Measurements from ENCODE around the gene SLC66A2. TPM values are rescaled to one million over a fixed set of nuclear protein-coding genes. Genes with fewer than 3 reads are reported as not detected.
"Not testable (repeated sequence)": the region's sequence is repeated elsewhere in the genome, so short reads cannot be mapped to it uniquely, and the experiment has no call there.

Gene SLC66A2
- polyA plus RNA-seq, 1 donor, result 16.2 TPM

- H3K36me3 ChIP-seq (ENCODE audit: control insufficient read depth, insufficient read depth, low read length); H3K4me3 ChIP-seq (ENCODE audit: low read length); H3K27ac ChIP-seq (ENCODE audit: low read length); DNase-seq; H3K4me1 ChIP-seq (ENCODE audit: control insufficient read depth, insufficient read depth, low read length); H3K27me3 ChIP-seq (ENCODE audit: control insufficient read depth, insufficient read depth, low read length): not testable (repeated sequence)
- WGBS (ENCODE audit: insufficient coverage, low lambda C conversion rate), result no CpG with 5 or more reads among the region's 4 CpGs
- H3K9me3 ChIP-seq (ENCODE audit: control insufficient read depth, low read depth, low read length), result peaks cover 26% of the 10 kb centered on the region
These were observed 86.5 kb downstream of the SLC66A2 start for GRCh38 chr18:79864955-79865354.

- H3K9me3 ChIP-seq (ENCODE audit: control insufficient read depth, low read depth, low read length), result peaks cover 20% of the 10 kb centered on the region
- WGBS (ENCODE audit: insufficient coverage, low lambda C conversion rate), result no CpG with 5 or more reads among the region's 74 CpGs
- no peak overlapping the region for H3K27ac ChIP-seq (ENCODE audit: low read length)
- no peaks in the 10 kb centered on the region for H3K4me1 ChIP-seq (ENCODE audit: control insufficient read depth, insufficient read depth, low read length)
- DNase-seq, result no peak
- no peak overlapping the region for H3K4me3 ChIP-seq (ENCODE audit: low read length)
- H3K36me3 ChIP-seq (ENCODE audit: control insufficient read depth, insufficient read depth, low read length), result no peaks in the 10 kb centered on the region
- peaks cover 4% of the 10 kb centered on the region for H3K27me3 ChIP-seq (ENCODE audit: control insufficient read depth, insufficient read depth, low read length)
These were observed 87.3 kb downstream of the SLC66A2 start for GRCh38 chr18:79864006-79864725.

DNA sequence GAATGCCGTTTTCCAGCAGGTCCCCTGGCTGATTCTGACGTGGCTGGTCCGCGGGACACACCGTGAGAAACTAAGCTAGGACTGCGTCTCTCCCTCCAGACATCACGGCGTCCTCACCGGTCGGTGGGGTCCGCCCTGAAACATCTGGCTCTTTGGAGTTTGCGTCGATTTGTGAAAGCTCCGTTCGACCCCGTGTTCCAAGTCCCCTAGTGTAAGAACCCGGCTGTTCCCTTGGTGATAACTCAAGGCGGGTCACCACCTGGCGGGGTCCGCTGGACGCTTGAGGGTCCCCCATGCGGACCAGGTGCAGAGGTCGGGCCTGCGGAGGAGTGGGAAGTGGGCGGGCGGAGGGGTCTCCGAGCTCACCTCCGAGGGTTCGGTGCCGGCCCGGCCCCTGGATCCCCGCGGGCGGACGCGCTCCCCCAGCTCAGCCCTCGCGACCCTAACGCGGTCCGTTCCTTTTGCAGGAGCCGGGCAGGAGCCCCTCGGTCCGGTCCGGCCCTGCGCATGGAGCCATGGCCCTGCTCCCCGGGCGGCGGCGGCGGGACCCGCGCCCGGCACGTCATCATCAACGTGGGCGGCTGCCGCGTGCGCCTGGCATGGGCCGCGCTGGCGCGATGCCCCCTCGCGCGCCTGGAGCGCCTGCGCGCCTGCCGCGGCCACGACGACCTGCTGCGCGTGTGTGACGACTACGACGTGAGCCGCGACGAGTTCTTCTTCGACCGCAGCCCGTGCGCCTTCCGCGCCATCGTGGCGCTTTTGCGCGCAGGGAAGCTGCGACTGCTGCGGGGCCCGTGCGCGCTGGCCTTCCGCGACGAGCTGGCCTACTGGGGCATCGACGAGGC lies 88.1 kb downstream of the SLC66A2 start:
- WGBS (ENCODE audit: insufficient coverage, low lambda C conversion rate), result 93% methylated on average over 3 of the region's 102 CpGs
- DNase-seq, result no peak

GRCh38 chr18:79862562-79862961 lies 88.9 kb downstream of the SLC66A2 start:
- H3K27me3 ChIP-seq (ENCODE audit: control insufficient read depth, insufficient read depth, low read length), result peaks cover 4% of the 10 kb centered on the region
- no peaks in the 10 kb centered on the region for H3K4me1 ChIP-seq (ENCODE audit: control insufficient read depth, insufficient read depth, low read length)
- H3K9me3 ChIP-seq (ENCODE audit: control insufficient read depth, low read depth, low read length), result peaks cover 9% of the 10 kb centered on the region
- no peak overlapping the region for H3K27ac ChIP-seq (ENCODE audit: low read length)
- WGBS (ENCODE audit: insufficient coverage, low lambda C conversion rate), result 100% methylated on average over 2 of the region's 15 CpGs
- no peak overlapping the region for H3K4me3 ChIP-seq (ENCODE audit: low read length)
- H3K36me3 ChIP-seq (ENCODE audit: control insufficient read depth, insufficient read depth, low read length), result no peaks in the 10 kb centered on the region
- no peak for DNase-seq

More for the DNA sequence above, 88.1 kb downstream of the SLC66A2 start:
- no peak overlapping the region for H3K4me3 ChIP-seq (ENCODE audit: low read length)
- no peaks in the 10 kb centered on the region for H3K36me3 ChIP-seq (ENCODE audit: control insufficient read depth, insufficient read depth, low read length)
- H3K27ac ChIP-seq (ENCODE audit: low read length), result no peak overlapping the region
- H3K4me1 ChIP-seq (ENCODE audit: control insufficient read depth, insufficient read depth, low read length), result no peaks in the 10 kb centered on the region
- peaks cover 16% of the 10 kb centered on the region for H3K9me3 ChIP-seq (ENCODE audit: control insufficient read depth, low read depth, low read length)
- H3K27me3 ChIP-seq (ENCODE audit: control insufficient read depth, insufficient read depth, low read length), result peaks cover 4% of the 10 kb centered on the region

DNA sequence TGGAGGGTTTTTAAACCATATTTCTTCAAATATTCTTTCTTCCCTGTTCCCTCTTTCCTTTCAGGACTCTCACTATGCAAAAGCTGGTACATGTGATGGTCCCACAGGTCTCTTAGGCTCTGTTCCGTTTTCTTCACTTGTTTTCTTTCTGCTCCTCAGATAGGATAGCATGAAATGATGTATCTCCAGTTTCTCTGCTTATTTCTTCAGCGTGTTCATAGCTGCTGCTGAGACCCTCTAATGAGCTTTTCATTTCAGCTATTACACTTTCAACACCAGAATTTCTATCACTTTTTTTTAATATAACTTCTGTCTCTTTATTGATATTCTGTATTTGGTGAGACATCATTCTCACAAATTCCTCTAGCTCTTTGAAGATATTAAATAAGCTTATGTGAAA lies 89.8 kb downstream of the SLC66A2 start:
- no peak for DNase-seq
- 60% methylated on average over 1 of the region's 2 CpGs for WGBS (ENCODE audit: insufficient coverage, low lambda C conversion rate)
- H3K4me1 ChIP-seq (ENCODE audit: control insufficient read depth, insufficient read depth, low read length), result no peaks in the 10 kb centered on the region
- H3K4me3 ChIP-seq (ENCODE audit: low read length), result no peak overlapping the region
- peaks cover 5% of the 10 kb centered on the region for H3K9me3 ChIP-seq (ENCODE audit: control insufficient read depth, low read depth, low read length)
- H3K27ac ChIP-seq (ENCODE audit: low read length), result no peak overlapping the region
- peaks cover 4% of the 10 kb centered on the region for H3K27me3 ChIP-seq (ENCODE audit: control insufficient read depth, insufficient read depth, low read length)
- H3K36me3 ChIP-seq (ENCODE audit: control insufficient read depth, insufficient read depth, low read length), result no peaks in the 10 kb centered on the region

DNA sequence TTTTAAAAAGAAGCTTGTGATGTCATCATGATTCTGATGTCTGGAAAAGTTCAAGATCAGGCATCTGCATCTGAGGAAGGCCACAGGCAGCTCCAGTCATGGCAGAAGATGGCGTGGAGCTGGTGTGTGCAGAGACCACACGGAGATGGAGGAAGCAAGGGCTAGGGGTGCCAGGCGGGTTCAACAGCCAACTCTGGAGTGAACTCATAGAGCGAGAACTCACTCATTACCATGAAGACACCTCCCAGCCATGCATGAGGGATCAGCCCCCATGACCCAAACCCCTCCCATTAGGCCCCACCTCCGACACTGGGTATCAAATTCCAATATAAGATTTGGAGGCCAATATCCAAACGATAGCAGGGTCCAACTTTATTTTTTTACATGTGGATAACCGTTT lies 92.1 kb downstream of the SLC66A2 start:
- 100% methylated on average over 2 of the region's 7 CpGs for WGBS (ENCODE audit: insufficient coverage, low lambda C conversion rate)
- no peak overlapping the region for H3K4me3 ChIP-seq (ENCODE audit: low read length)
- no peak for DNase-seq
- H3K27me3 ChIP-seq (ENCODE audit: control insufficient read depth, insufficient read depth, low read length), result peaks cover 7% of the 10 kb centered on the region
- H3K4me1 ChIP-seq (ENCODE audit: control insufficient read depth, insufficient read depth, low read length), result no peaks in the 10 kb centered on the region
- no peak overlapping the region for H3K27ac ChIP-seq (ENCODE audit: low read length)
- no peaks in the 10 kb centered on the region for H3K36me3 ChIP-seq (ENCODE audit: control insufficient read depth, insufficient read depth, low read length)
- peaks cover 5% of the 10 kb centered on the region for H3K9me3 ChIP-seq (ENCODE audit: control insufficient read depth, low read depth, low read length)

DNA sequence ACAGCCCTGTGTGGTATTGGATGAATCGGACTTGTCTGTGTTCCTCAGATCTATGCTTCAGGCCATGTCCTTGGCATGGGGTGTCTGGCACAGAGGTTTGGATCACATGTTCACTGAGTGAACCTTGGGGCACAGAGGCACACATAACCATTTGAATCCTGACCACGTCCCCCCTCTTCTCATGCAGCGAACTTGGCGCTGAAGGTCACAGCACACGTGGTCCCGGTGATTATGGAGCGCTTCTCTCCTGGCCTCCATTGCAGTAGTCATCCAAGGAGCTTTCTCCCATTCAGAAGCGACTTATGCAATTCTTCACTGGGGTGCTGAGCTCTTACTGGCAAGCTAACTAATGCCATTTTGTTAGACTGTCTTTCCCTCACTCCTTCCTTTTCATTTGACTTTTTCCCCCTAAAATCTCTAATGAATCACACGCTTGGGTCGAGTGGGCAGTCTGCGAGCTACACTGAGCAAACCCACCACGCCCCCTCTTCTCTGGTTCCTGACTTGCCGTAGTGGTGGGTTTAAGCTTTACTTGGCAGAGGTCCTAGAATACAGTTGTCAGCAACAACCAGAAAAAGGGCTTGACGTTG lies 94.3 kb downstream of the SLC66A2 start:
- WGBS (ENCODE audit: insufficient coverage, low lambda C conversion rate), result 60% methylated on average over 1 of the region's 14 CpGs
- DNase-seq, result no peak
- Histone ChIP-seq H3K27me3 (ENCODE audit: control insufficient read depth, insufficient read depth, low read length) (peaks cover 3% of the 10 kb centered on the region), H3K36me3 (ENCODE audit: control insufficient read depth, insufficient read depth, low read length) (no peaks in the 10 kb centered on the region), H3K9me3 (ENCODE audit: control insufficient read depth, low read depth, low read length) (no peaks in the 10 kb centered on the region), H3K4me3 (ENCODE audit: low read length) (no peak overlapping the region), H3K27ac (ENCODE audit: low read length) (no peak overlapping the region), H3K4me1 (ENCODE audit: control insufficient read depth, insufficient read depth, low read length) (no peaks in the 10 kb centered on the region)

DNA sequence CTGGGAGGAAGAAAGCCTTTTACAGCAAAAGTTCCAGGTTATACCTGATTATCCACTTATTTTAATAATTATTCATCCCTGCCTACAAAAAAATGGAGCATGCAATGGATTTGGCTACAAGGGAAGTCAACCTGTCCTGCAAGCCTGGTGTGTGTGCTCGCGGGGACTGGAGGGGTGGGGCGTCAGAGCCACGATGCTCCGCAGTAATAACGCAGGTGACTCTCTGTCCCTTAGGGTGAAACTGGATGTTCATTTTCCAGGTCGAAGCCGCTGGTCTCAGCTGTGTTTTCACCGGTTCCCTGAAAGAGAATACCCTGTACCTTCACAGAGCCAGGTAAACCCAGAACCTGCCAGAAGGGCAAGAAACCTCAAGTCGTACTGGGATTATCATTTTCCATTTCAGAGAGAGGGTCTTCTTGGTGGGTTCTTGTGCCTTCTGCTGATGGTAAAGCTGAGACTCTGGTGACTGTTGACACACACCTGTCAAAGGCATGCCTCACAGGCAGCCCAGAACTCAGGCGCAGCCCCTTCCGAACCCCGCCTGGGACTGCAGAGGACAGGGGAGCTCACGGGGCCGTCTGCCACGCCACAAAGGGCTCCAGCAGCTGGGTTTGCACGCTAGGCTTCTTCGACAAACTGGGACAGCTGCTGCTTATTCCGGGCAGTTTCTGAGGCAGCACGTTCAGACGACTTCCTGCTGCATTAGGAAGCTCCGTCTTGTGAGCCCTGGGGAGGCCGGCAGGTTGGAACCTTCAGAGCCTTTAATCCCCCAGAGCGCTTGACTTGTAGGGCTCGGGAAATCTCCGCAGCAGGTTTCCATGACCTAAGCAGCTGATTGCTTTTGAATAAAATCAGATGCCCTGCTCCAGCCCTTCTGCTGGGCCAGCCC lies 95.1 kb downstream of the SLC66A2 start:
- Histone ChIP-seq H3K36me3 (ENCODE audit: control insufficient read depth, insufficient read depth, low read length) (no peaks in the 10 kb centered on the region), H3K9me3 (ENCODE audit: control insufficient read depth, low read depth, low read length) (no peaks in the 10 kb centered on the region), H3K27ac (ENCODE audit: low read length) (no peak overlapping the region), H3K4me1 (ENCODE audit: control insufficient read depth, insufficient read depth, low read length) (no peaks in the 10 kb centered on the region), H3K4me3 (ENCODE audit: low read length) (no peak overlapping the region), H3K27me3 (ENCODE audit: control insufficient read depth, insufficient read depth, low read length) (peaks cover 3% of the 10 kb centered on the region)
- DNase-seq, result peak; percentile 16 to 42
- WGBS (ENCODE audit: insufficient coverage, low lambda C conversion rate), result no CpG with 5 or more reads among the region's 26 CpGs

DNA sequence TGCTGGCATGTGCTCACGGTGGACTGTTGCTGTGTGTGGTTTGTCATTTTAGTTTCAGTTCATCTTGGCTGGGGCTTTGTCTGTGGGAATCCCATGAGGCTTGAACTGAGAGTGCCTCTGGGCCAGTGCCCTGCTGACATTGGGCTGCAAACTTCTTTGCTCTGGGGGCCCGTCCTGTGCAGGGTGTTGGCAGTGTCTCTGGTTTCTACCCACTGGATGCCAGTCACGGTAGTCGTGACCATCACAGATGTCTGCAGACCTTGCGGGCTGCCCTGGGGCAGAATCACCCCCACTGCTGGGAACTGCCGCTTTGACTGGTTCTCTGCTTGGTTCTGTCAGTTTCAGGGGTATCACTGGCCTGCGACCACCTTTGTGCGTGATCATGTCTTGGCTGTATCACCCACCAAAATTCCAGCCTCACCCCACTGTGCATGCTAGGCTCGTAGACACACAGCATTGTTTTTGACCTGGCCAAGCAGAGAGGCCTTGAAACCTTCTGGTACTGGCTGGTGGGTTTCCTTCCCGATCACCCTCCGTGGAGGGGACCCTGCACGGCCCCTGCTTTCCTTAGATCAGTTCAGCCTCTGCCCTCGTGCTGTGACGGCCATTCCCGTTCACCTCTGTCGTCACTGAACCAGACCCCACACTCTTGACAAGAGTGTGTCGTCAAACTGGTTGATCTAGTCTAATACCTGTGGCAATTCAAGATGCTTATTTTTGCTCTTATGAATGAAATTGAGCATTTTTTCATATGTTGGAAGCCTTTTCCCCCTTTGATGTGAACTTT lies 96.1 kb downstream of the SLC66A2 start:
- Histone ChIP-seq H3K27ac (ENCODE audit: low read length) (no peak overlapping the region), H3K36me3 (ENCODE audit: control insufficient read depth, insufficient read depth, low read length) (no peaks in the 10 kb centered on the region), H3K4me1 (ENCODE audit: control insufficient read depth, insufficient read depth, low read length) (no peaks in the 10 kb centered on the region), H3K27me3 (ENCODE audit: control insufficient read depth, insufficient read depth, low read length) (peaks cover 3% of the 10 kb centered on the region), H3K9me3 (ENCODE audit: control insufficient read depth, low read depth, low read length) (peaks cover 2% of the 10 kb centered on the region), H3K4me3 (ENCODE audit: low read length) (no peak overlapping the region)
- no CpG with 5 or more reads among the region's 17 CpGs for WGBS (ENCODE audit: insufficient coverage, low lambda C conversion rate)
- no peak for DNase-seq

All from large intestine (tissue), 3 donors.